ENCODE measurements around the gene BTBD1. TPM values are rescaled to one million over a fixed set of nuclear protein-coding genes. Genes with fewer than 3 reads are reported as not detected.
"Not testable (repeated sequence)": the region's sequence is repeated elsewhere in the genome, so short reads cannot be mapped to it uniquely, and the experiment has no call there.

BTBD1 gene
- total RNA-seq, 4 donors from 2014 or later, result 54.9 to 140 (median 101) TPM

DNA sequence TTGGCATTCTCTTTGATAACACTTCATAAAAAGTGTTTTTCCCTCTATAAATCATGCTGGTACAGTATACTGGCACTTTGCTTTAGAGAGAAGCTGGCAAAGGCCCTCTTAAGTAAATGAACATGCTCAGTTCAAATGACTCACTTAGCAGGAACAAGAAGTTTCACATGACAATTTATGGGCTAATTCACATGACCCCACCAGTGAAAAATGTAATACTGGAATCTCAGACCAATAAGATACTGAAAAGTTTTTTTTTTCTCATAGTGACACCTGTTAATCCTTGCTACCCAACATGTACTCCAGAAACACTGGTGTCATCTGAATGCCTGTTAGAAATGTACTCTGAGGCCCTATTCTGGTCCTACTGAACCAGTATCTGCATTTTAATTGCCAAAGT lies 13.9 kb downstream of the BTBD1 start:
- H3K36me3 ChIP-seq, result no peaks in the 10 kb centered on the region
- no peak for DNase-seq
- intact Hi-C loops (cut with DNase I; ENCODE audit: low total_unique reads), result no loop called here
- H3K4me1 ChIP-seq, result no peaks in the 10 kb centered on the region
- no peak for TF ChIP-seq POLR2A (IDR thresholded peaks at IDR 0.05)
- TF ChIP-seq, protein P1, sequence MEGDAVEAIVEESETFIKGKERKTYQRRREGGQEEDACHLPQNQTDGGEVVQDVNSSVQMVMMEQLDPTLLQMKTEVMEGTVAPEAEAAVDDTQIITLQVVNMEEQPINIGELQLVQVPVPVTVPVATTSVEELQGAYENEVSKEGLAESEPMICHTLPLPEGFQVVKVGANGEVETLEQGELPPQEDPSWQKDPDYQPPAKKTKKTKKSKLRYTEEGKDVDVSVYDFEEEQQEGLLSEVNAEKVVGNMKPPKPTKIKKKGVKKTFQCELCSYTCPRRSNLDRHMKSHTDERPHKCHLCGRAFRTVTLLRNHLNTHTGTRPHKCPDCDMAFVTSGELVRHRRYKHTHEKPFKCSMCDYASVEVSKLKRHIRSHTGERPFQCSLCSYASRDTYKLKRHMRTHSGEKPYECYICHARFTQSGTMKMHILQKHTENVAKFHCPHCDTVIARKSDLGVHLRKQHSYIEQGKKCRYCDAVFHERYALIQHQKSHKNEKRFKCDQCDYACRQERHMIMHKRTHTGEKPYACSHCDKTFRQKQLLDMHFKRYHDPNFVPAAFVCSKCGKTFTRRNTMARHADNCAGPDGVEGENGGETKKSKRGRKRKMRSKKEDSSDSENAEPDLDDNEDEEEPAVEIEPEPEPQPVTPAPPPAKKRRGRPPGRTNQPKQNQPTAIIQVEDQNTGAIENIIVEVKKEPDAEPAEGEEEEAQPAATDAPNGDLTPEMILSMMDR (IDR thresholded peaks at IDR 0.05), result no peak
- no peak overlapping the region for H3K27ac ChIP-seq
- no peaks in the 10 kb centered on the region for H3K27me3 ChIP-seq
- H3K4me3 ChIP-seq, result no peak overlapping the region
- no peaks in the 10 kb centered on the region for H3K9me3 ChIP-seq

DNA sequence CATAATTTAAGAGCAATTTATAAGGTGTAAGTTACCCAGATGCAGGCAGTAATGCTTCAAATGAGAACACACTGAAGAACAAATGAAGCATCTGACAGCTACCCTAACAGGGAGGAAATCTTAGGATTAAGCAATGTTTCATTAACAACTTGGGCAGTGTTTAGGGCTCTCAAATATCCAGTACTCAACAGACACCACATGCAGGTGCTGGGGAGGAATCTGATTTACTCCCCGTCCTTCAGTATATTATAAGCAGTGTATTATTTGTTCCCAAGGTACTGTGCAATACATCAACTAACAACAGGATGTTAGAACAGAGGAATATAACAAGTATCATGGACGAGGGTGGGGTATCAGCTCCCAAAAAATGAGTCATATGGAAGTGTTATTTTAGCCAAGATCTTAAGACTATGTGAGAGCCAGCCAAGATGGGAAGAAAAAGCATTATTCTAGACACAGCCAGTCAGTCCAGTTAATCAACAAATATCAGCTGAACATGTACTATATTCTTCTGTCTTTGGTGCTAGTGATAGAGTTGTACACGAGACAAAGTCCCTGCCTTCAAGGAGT lies 20.4 kb downstream of the BTBD1 start:
- DNase-seq, result no peak
- no peaks in the 10 kb centered on the region for H3K36me3 ChIP-seq
- peaks cover 0 to 5% of the 10 kb centered on the region in 2 donors for H3K4me1 ChIP-seq
- no peak overlapping the region for H3K27ac ChIP-seq
- H3K9me3 ChIP-seq, result no peaks in the 10 kb centered on the region
- no peak for TF ChIP-seq POLR2A (IDR thresholded peaks at IDR 0.05)
- TF ChIP-seq, protein P1 (IDR thresholded peaks at IDR 0.05), result no peak
- H3K27me3 ChIP-seq, result no peaks in the 10 kb centered on the region
- no peak overlapping the region for H3K4me3 ChIP-seq
- intact Hi-C loops (cut with DNase I; ENCODE audit: low total_unique reads), result no loop called here

DNA sequence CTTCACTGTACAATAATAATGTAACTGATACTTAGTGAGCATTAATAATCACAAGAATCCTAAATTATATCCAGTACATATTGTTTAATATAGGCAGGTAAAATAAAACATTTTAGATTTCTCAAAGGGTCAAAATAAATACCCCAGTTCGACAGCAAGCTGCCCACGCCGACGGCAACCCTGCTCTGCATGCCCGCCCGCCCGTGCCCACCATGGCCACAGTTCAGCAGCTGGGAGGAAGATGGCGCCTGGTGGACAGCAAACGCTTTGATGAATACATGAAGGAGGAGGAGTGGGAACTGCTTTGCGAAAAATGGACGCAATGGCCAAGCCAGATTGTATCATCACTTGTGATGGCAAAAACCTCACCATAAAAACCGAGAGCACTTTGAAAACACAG lies 22.9 kb downstream of the BTBD1 start:
- no peaks in the 10 kb centered on the region for H3K36me3 ChIP-seq
- TF ChIP-seq, protein P1 (IDR thresholded peaks at IDR 0.05), result no peak
- TF ChIP-seq POLR2A (IDR thresholded peaks at IDR 0.05), result no peak
- no peaks in the 10 kb centered on the region for H3K9me3 ChIP-seq
- intact Hi-C loops (cut with DNase I; ENCODE audit: low total_unique reads), result no loop called here
- H3K27ac ChIP-seq, result no peak overlapping the region
- H3K27me3 ChIP-seq, result no peaks in the 10 kb centered on the region
- no peak for DNase-seq
- H3K4me3 ChIP-seq, result no peak overlapping the region
- peaks cover 0 to 5% of the 10 kb centered on the region in 2 donors for H3K4me1 ChIP-seq

DNA sequence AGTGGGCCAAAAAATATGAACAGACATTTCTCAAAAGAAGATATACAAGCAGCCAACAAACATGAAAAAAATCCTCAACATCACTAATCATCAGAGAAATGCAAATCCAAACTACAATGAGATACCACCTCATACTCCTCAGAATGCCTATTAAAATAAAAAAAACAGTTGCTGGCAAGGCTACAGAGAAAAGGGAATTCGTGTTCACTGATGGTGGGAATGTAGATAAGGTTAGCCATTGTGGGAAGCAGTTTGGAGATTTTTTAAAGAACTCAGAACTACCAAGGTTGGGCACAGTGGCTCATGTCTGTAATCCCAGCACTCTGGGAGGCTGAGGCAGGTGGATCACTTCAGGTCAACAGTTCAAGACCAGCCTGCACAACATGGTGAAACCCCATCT lies 27.8 kb downstream of the BTBD1 start:
- intact Hi-C loops (cut with DNase I; ENCODE audit: low total_unique reads), result no loop called here
- Histone ChIP-seq H3K27ac (no peak overlapping the region), H3K9me3 (no peaks in the 10 kb centered on the region), H3K36me3 (no peaks in the 10 kb centered on the region), H3K27me3 (no peaks in the 10 kb centered on the region), H3K4me1 (no peaks in the 10 kb centered on the region), H3K4me3 (no peak overlapping the region)
- DNase-seq, result no peak
- TF ChIP-seq, protein P1 (IDR thresholded peaks at IDR 0.05), result no peak
- no peak for TF ChIP-seq POLR2A (IDR thresholded peaks at IDR 0.05)

DNA sequence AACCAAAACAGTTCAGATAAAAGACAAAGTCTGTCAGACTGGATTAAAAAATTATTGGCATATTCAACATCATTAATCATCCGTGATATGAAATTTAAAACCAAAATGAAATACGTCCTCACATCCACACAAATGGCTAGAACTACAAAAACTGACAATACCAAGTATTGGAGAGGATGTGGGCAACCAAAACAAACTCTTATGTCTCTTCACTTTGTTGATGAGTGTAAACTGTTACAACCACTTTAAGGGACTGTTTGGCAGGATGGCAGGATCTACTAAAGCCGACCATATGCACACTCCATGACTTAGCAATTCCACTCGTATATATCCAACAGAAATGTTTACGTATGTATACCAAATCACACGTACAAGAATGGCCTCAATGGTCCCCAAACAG lies 30.8 kb downstream of the BTBD1 start:
- Histone ChIP-seq H3K4me1 (no peaks in the 10 kb centered on the region), H3K27ac (no peak overlapping the region), H3K9me3 (no peaks in the 10 kb centered on the region), H3K4me3 (no peak overlapping the region), H3K36me3 (no peaks in the 10 kb centered on the region), H3K27me3 (no peaks in the 10 kb centered on the region)
- no peak for DNase-seq
- intact Hi-C loops (cut with DNase I; ENCODE audit: low total_unique reads), result no loop called here
- no peak for TF ChIP-seq POLR2A (IDR thresholded peaks at IDR 0.05)
- TF ChIP-seq, protein P1 (IDR thresholded peaks at IDR 0.05), result no peak

DNA sequence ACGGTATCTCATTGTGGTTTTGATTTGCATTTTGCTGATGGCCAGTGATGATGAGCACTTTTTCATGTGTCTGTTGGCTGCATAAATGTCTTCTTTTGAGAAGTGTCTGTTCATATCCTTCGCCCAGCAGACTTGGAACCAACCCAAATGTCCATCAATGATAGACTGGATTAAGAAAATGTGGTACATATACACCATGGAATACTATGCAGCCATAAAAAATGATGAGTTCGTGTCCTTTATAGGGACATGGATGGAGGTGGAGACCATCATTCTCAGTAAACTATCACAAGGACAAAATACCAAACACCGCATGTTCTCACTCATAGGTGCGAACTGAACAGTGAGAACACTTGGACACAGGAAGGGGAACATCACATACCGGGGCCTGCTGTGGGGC lies 35.8 kb downstream of the BTBD1 start:
- H3K36me3 ChIP-seq; H3K4me1 ChIP-seq; intact Hi-C loops (cut with DNase I; ENCODE audit: low total_unique reads); H3K9me3 ChIP-seq; H3K4me3 ChIP-seq; H3K27ac ChIP-seq; H3K27me3 ChIP-seq; DNase-seq: not testable (repeated sequence)

Data from uterus (tissue), 4 donors.